HG02870 (cell line): ENCODE results near the gene ABCA1.
"Not testable (repeated sequence)": the region's sequence is repeated elsewhere in the genome, so short reads cannot be mapped to it uniquely, and the experiment has no call there.

Experiments used
- ATAC-seq: cut with Tn5 transposase; IDR thresholded peaks from one replicate; pipeline ENCODE4 v1.9.1; 2021; ENCODE audit warnings: mild to moderate bottlenecking, moderate library complexity; ENCODE audit not compliant: unreplicated experiment

ABCA1 gene

GRCh38 chr9:104951487-104951886 is 23.5 kb upstream of the ABCA1 start:
- no peak for ATAC-seq

GRCh38 chr9:104950838-104951237 is 22.9 kb upstream of the ABCA1 start:
- ATAC-seq: no peak

- no peak for ATAC-seq
Observed at GRCh38 chr9:104948277-104948676, 20.3 kb upstream of the ABCA1 start.

- no peak for ATAC-seq
Observed at GRCh38 chr9:104944871-104945270, 16.9 kb upstream of the ABCA1 start.

- no peak for ATAC-seq
Observed at GRCh38 chr9:104944356-104944755, 16.4 kb upstream of the ABCA1 start.

GRCh38 chr9:104941597-104941996 is 13.6 kb upstream of the ABCA1 start:
- ATAC-seq: no peak

- ATAC-seq: no peak
Observed at GRCh38 chr9:104936291-104936690, 8.3 kb upstream of the ABCA1 start.

GRCh38 chr9:104935501-104935810 is 7.5 kb upstream of the ABCA1 start:
- ATAC-seq: not testable (repeated sequence)

GRCh38 chr9:104934691-104935500 is 6.9 kb upstream of the ABCA1 start:
- ATAC-seq: no peak

- not testable (repeated sequence) for ATAC-seq
Observed at GRCh38 chr9:104933091-104933490, 5.1 kb upstream of the ABCA1 start.

- ATAC-seq: no peak
Observed at GRCh38 chr9:104931256-104931655, 3.3 kb upstream of the ABCA1 start.

GRCh38 chr9:104927216-104927911 is 591 bp downstream of the ABCA1 start:
- no peak for ATAC-seq

- peak; percentile 42 for ATAC-seq
Observed at GRCh38 chr9:104923740-104924139, 4.2 kb downstream of the ABCA1 start.

GRCh38 chr9:104923289-104923688 is 4.7 kb downstream of the ABCA1 start:
- no peak for ATAC-seq

- not testable (repeated sequence) for ATAC-seq
Observed at GRCh38 chr9:104922748-104923147, 5.2 kb downstream of the ABCA1 start.

- peak; percentile 58 for ATAC-seq
Observed at GRCh38 chr9:104921067-104921741, 6.8 kb downstream of the ABCA1 start.

- no peak for ATAC-seq
Observed at GRCh38 chr9:104915753-104916152, 12.2 kb downstream of the ABCA1 start.

- no peak for ATAC-seq
Observed at GRCh38 chr9:104915049-104915448, 12.9 kb downstream of the ABCA1 start.

GRCh38 chr9:104914466-104914865 is 13.5 kb downstream of the ABCA1 start:
- no peak for ATAC-seq

- no peak for ATAC-seq
Observed at GRCh38 chr9:104912606-104913005, 15.3 kb downstream of the ABCA1 start.

GRCh38 chr9:104911032-104911607 is 16.8 kb downstream of the ABCA1 start:
- no peak for ATAC-seq
